GM18505 (cell line): ENCODE data around the gene LRCOL1.

Experiments
- ATAC-seq: cut with Tn5 transposase; IDR thresholded peaks from one replicate; pipeline ENCODE4 v1.9.1; 2021; ENCODE audit not compliant: unreplicated experiment
- POLR2A ChIP-seq: IDR thresholded peaks from 4 replicates; pipeline ENCODE4 v1.6.1; 2011; ENCODE audit warnings: borderline replicate concordance; ENCODE audit not compliant: insufficient read depth, insufficient read length; ENCODE audit errors: extremely low read depth

LRCOL1 gene

GRCh38 chr12:132593938-132594358, 16.4 kb downstream of the LRCOL1 start:
- no peak for TF ChIP-seq POLR2A
- ATAC-seq = no peak

- no peak for ATAC-seq
- no peak for TF ChIP-seq POLR2A
Observed at GRCh38 chr12:132593521-132593920, 16.9 kb downstream of the LRCOL1 start.

GRCh38 chr12:132593071-132593470, 17.3 kb downstream of the LRCOL1 start:
- TF ChIP-seq POLR2A = no peak
- no peak for ATAC-seq

GRCh38 chr12:132592282-132592970, 18.0 kb downstream of the LRCOL1 start:
- no peak for TF ChIP-seq POLR2A
- no peak for ATAC-seq

GRCh38 chr12:132591107-132591935, 19.1 kb downstream of the LRCOL1 start:
- TF ChIP-seq POLR2A = no peak

GRCh38 chr12:132588821-132589669, 21.3 kb downstream of the LRCOL1 start:
- TF ChIP-seq POLR2A = no peak
- no peak for ATAC-seq

More at GRCh38 chr12:132591107-132591935, 19.1 kb downstream of the LRCOL1 start:
- no peak for ATAC-seq

GRCh38 chr12:132588319-132588718, 22.1 kb downstream of the LRCOL1 start:
- ATAC-seq = no peak
- TF ChIP-seq POLR2A = no peak

GRCh38 chr12:132587781-132588180, 22.6 kb downstream of the LRCOL1 start:
- ATAC-seq = no peak

GRCh38 chr12:132586929-132587328, 23.5 kb downstream of the LRCOL1 start:
- no peak for ATAC-seq
- no peak for TF ChIP-seq POLR2A

More at GRCh38 chr12:132587781-132588180, 22.6 kb downstream of the LRCOL1 start:
- TF ChIP-seq POLR2A = no peak

- no peak for ATAC-seq
- TF ChIP-seq POLR2A = no peak
Observed at GRCh38 chr12:132585177-132585576, 25.2 kb downstream of the LRCOL1 start.

GRCh38 chr12:132584429-132584828, 26.0 kb downstream of the LRCOL1 start:
- no peak for TF ChIP-seq POLR2A
- ATAC-seq = no peak

- no peak for TF ChIP-seq POLR2A
- ATAC-seq = no peak
Observed at GRCh38 chr12:132583736-132584135, 26.6 kb downstream of the LRCOL1 start.

GRCh38 chr12:132583411-132583710, 27.0 kb downstream of the LRCOL1 start:
- TF ChIP-seq POLR2A = no peak
- no peak for ATAC-seq
